Type B pancreatic cell (in vitro differentiated cells): Measurements from ENCODE around the gene COL20A1. TPM values are rescaled to one million over a fixed set of nuclear protein-coding genes. Genes with fewer than 3 reads are reported as not detected.

Source experiments
- DNase-seq: peaks from one replicate; pipeline ENCODE4 v3.0.0; 2021; ENCODE audit warnings: mixed read lengths; ENCODE audit not compliant: unreplicated experiment; ENCODE audit errors: extremely low spot score
- H3K27ac Mint-ChIP-seq: 2 replicates; pipeline ENCODE4 v1.8.0; 2021; ENCODE audit warnings: mild to moderate bottlenecking, mixed read lengths
- H3K27me3 Mint-ChIP-seq: 2 replicates; pipeline ENCODE4 v1.8.0; 2021; ENCODE audit warnings: mixed read lengths
- H3K36me3 Mint-ChIP-seq: 2 replicates; pipeline ENCODE4 v1.8.0; 2021; ENCODE audit warnings: mixed read lengths
- H3K4me1 Mint-ChIP-seq: one replicate; pipeline ENCODE4 v1.8.0; 2021; ENCODE audit warnings: mixed read lengths; ENCODE audit not compliant: unreplicated experiment
- H3K4me3 Mint-ChIP-seq: 2 replicates; pipeline ENCODE4 v1.8.0; 2021; ENCODE audit warnings: mild to moderate bottlenecking, mixed read lengths
- H3K9me3 Mint-ChIP-seq: 2 replicates; pipeline ENCODE4 v1.8.0; 2021; ENCODE audit warnings: mixed read lengths
- CTCF ChIP-seq: fragments of 200-600 bp; sonication (generic); conservative IDR thresholded peaks from 2 replicates; pipeline ENCODE4 v1.5.0; 2021; ENCODE audit warnings: antibody characterized with exemption, mild to moderate bottlenecking
- total RNA-seq: library from RNA; stranded (reverse); gene quantifications from 2 replicates; pipeline ENCODE4 v1.2.1, GENCODE V29; 2021; ENCODE audit warnings: low replicate concordance

COL20A1 gene
- total RNA-seq, 1 donor from 2014 or later, result 0.36 TPM

- H3K27me3 Mint-ChIP-seq, result peaks cover 21% of the 10 kb centered on the region
- TF ChIP-seq CTCF, result no peak
- no peaks in the 10 kb centered on the region for H3K36me3 Mint-ChIP-seq
- H3K4me3 Mint-ChIP-seq, result peak overlapping the region; percentile 31
- H3K27ac Mint-ChIP-seq, result peak overlapping the region; percentile 50
- H3K4me1 Mint-ChIP-seq, result no peaks in the 10 kb centered on the region
- no peaks in the 10 kb centered on the region for H3K9me3 Mint-ChIP-seq
- no peak for DNase-seq
These were observed 2.4 kb downstream of the COL20A1 start for GRCh38 chr20:63295422-63295821.

- peaks cover 25% of the 10 kb centered on the region for H3K27me3 Mint-ChIP-seq
- H3K36me3 Mint-ChIP-seq, result no peaks in the 10 kb centered on the region
- H3K27ac Mint-ChIP-seq, result no peak overlapping the region
- DNase-seq, result no peak
- H3K4me3 Mint-ChIP-seq, result no peak overlapping the region
- no peaks in the 10 kb centered on the region for H3K9me3 Mint-ChIP-seq
- H3K4me1 Mint-ChIP-seq, result no peaks in the 10 kb centered on the region
- TF ChIP-seq CTCF, result no peak
These were observed 2.9 kb downstream of the COL20A1 start for GRCh38 chr20:63295846-63296245.

DNA sequence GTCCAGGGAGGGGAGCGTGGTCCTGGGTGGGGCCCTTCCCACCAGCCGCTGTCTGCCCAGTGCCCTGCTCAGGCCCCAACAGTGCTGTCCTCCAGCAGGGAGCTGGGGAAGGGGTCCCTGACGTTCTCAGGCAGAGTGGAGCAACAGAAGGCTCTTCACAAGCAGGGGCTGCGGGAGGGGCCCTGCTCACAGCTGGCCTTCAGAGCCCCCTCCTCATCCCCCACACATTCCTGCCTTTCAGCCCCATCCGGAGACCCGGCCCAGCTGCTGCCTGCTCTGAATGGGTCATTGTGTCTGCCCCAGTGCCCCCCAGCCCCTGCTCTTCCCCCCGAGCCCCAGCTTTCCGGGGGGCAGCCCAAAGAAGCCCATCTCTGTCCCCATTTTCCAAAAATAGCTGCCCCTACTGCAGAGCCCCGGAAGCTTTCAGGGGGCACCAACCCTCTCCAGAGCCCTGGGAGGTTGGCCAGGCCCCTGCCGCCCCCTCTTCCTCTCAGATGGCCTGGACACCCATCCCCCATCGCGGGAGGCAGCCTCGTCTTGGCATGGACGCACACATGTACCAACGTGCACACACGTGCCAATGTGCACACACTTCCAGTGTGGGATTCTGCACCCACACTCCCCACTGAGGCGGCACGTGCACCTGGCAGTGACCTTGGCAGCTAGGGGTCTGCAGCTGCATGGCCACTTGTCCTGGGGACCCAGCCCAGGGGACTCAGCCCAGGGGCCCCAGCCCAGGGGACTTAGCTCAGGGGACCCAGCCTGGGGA, 3.7 kb downstream of the COL20A1 start:
- Mint-ChIP-seq H3K27ac (no peak overlapping the region), H3K36me3 (no peaks in the 10 kb centered on the region), H3K9me3 (no peaks in the 10 kb centered on the region), H3K27me3 (peaks cover 32% of the 10 kb centered on the region), H3K4me1 (no peaks in the 10 kb centered on the region), H3K4me3 (no peak overlapping the region)
- DNase-seq, result no peak
- TF ChIP-seq CTCF, result no peak

DNA sequence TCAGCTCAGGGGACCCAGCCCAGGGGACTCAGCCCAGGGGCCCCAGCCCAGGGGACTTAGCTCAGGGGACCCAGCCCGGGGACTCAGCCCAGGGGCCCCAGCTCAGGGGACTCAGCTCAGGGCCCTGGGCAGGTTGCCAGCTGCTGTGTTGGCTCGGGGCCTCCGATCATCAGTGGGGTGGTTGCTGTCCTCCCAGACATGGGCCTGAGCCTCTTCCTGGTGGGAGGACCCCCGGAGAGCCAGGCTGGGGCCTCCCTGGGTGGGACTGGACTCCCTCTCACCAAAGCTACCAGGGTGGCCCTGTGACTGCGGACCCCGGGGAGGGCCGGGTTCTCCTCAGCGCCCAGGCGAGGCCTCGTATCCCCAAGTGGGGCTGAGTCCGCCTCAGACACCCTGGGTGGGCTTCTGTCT, 4.4 kb downstream of the COL20A1 start:
- Mint-ChIP-seq H3K9me3 (no peaks in the 10 kb centered on the region), H3K4me3 (no peak overlapping the region), H3K4me1 (no peaks in the 10 kb centered on the region), H3K27ac (no peak overlapping the region), H3K27me3 (peaks cover 35% of the 10 kb centered on the region), H3K36me3 (no peaks in the 10 kb centered on the region)
- no peak for DNase-seq
- TF ChIP-seq CTCF, result no peak

GRCh38 chr20:63297796-63298572, 5.0 kb downstream of the COL20A1 start:
- no peaks in the 10 kb centered on the region for H3K36me3 Mint-ChIP-seq
- H3K4me1 Mint-ChIP-seq, result no peaks in the 10 kb centered on the region
- peaks cover 40% of the 10 kb centered on the region for H3K27me3 Mint-ChIP-seq
- no peak for TF ChIP-seq CTCF
- no peak overlapping the region for H3K27ac Mint-ChIP-seq
- no peak overlapping the region for H3K4me3 Mint-ChIP-seq
- H3K9me3 Mint-ChIP-seq, result no peaks in the 10 kb centered on the region
- DNase-seq, result no peak
